GM12891 (cell line): ENCODE measurements around the gene KDM2B.

Experiments used
- POLR2A ChIP-seq: IDR thresholded peaks from 2 replicates; pipeline ENCODE4 v1.6.1; 2011; ENCODE audit warnings: low read depth, low read length, control low read depth
- POLR2AphosphoS5 ChIP-seq: IDR thresholded peaks from 2 replicates; pipeline ENCODE4 v1.6.1; 2011; ENCODE audit warnings: low read depth, low read length, control low read depth
- POU2F2 ChIP-seq: IDR thresholded peaks from 2 replicates; pipeline ENCODE4 v1.6.1; 2011; ENCODE audit warnings: low read depth, mild to moderate bottlenecking, control low read depth, low read length, moderate library complexity

GRCh38 chr12:121578230-121579189 is 2.3 kb downstream of the KDM2B start:
- TF ChIP-seq POLR2A (no peak), POLR2AphosphoS5 (no peak), POU2F2 (no peak)
